Measurements from ENCODE around the gene DPYSL5.
"Not testable (repeated sequence)": the region's sequence is repeated elsewhere in the genome, so short reads cannot be mapped to it uniquely, and the experiment has no call there.

The DPYSL5 gene

DNA sequence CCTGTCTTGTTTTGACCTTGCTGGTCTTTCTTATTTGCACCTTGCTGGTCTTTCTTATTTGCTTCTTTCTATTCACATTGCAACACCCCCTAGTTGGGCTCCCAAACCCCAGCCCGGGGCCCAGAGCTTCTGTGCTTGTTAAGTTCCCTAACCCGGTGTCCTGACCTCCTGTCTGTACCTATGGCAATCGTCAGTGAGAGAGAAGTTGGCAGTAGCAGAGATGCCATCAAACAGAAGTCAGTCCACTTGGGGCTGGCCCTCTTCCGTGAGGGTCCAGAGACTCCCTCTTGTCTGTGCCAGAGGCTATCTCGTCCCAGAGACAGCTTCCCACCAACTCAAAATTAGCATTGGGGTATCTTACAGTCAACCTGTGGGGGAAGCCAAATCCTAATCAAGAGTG, 55.7 kb downstream of the DPYSL5 start:
- DNase-seq: no peak

DNA sequence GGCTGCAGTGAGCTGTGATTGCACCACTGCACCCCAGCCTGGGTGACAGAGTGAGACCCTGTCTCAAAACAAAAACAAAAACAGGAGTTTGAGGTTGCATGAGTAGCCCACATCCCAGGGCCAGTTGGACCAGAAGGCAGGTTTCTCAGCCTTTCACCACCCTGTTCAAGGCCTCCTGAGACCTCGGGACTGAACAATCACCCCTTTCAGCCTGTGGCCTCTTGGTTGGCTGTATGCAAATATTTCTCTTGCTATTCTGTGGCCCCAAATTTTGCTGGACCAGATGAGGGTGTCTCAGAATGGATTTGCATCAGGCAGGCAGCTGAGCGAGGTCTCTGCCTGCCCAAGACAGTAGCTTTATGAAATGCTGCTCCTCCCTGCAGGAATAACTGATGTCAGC, 56.9 kb downstream of the DPYSL5 start:
- DNase-seq: no peak

DNA sequence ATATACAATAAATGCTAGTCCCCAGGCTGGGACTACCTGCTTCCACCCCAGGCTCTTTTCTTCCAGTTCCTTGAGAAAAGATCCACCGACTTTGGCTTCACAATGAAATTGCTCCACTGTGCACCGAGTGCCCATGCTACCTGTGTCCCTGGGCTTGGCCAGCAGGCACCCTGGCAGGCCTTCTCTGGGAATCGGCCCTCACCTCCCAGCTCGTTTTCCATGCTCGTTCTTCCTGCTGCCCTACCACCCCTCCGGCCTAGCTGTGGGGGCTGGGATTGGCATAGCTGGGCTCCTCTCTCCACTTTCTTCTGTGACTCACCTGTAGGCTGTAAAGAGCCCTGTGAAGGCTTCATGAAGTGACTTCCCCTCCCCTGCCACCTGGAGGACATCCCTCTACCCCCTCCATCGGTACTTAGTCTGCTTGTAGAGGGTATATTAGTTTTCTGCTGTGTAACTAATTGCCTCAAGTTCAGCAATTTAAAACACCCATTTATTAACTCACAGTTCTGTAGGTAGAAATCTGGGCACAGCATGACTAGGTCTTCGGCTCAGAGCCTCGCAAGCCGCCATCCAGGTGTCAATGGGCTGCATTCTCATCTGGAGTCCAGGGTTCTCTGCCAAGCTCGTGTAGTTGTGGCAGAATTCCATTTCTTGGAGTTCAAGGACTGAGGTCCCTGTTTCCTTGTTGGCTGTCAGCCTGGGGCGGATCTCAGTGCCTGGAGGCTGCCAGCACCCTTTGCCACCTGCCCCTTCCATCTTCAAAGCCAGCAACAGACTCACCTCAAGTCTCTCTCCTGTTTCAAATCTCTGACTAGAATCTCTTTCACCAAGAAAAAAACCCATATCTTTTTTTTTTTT, 57.6 kb downstream of the DPYSL5 start:
- DNase-seq: no peak

DNA sequence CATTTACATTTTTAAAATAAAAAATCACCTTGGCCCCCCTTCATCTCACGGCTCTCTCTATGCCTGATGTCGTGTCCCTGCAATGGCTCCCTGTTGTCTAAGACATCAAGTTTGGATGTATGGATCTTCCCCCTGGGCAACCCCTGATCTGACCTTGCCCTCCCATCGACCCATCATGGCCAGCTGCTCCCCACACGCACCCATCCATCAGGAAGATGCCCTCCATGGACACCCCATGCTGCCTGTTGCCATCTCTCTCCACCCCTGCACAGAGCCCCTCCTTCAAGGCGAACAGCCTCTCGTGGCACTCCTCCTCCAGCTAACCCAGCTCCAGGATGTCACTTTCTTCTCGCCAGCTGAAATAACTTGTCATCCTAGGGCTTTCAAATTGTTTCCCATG, 59.5 kb downstream of the DPYSL5 start:
- DNase-seq: no peak

DNA sequence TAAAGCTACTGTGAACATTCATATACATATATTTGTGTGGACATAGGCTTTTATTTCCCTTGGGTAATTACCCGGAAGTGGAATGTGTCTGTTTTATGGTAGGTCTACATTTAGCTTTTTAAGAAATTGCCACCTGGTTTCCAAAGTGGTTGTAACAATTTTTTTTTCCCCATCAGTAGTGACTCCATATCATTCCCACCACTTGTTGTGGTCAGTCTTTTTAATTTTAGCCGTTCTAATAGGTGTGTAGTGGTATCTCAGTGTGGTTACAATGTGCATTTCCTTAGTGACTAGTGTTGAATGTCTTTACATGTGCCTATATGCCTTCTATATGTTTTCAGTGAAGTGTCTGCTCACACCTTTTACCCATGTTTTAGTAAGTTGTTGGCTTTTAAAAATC, 62.2 kb downstream of the DPYSL5 start:
- no peak for DNase-seq

DNA sequence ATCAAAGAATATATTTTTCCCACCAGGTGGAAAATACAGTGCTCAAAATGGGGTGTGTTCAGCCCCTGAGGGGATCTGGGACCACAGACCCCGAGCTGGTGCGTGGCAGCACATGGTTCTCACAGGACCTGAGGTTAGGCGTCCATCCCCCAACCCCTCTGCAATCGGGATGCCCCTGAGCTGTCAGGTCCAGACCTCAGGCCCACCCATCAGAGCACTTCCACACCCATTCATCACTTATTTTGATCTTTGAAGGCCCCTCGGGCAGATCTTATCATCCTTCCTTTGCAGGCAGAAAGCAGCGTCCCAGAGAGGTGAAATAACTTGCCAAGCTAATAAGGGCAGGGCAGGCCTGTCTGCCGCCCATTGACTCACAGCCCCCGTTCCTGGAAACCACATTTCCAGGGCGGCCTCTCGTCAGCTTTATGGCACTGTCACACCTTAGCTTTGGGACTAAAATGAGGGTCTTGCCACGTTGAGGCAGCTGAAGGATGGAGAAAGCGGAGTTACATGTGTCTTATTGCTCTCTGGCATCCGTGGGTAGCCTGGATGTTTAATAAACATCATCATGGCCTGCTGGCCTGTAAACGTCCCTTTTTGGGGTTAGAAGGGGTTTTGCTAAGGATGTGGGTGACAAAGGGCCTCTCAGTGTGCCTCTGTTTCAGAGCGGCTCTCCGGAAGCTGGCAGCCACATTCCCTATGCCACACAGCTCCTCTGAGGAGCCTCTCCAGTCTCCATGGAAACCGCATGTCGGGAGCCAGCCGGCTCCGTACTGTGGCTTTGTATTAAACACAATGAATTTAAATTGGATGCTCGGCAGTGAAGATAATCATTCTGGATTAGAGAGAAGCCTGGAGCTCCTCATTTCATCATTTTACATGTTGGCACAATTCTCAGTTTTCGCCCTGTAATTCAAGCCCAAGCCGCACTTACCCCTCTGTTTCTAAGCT, 64.3 kb downstream of the DPYSL5 start:
- DNase-seq: no peak

DNA sequence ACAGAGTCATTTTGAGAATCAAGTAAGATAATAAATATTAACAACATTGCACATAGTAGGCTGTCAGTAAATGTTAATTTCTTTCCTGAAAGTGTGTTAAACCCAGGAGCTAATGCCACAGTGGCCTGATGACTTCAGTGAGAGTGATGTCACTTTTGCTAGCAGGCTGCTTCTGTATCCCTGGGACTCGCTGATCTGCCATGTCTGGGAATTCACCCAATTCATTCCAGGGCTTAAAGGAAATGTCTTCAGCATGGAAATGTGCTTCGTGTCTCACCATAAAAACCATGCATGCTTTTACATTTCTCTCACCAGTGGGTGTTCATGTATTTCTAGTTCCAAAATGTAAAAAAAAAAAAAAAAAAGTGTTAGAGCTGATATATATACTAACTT, 65.7 kb downstream of the DPYSL5 start:
- peak; percentile 26 for DNase-seq

DNA sequence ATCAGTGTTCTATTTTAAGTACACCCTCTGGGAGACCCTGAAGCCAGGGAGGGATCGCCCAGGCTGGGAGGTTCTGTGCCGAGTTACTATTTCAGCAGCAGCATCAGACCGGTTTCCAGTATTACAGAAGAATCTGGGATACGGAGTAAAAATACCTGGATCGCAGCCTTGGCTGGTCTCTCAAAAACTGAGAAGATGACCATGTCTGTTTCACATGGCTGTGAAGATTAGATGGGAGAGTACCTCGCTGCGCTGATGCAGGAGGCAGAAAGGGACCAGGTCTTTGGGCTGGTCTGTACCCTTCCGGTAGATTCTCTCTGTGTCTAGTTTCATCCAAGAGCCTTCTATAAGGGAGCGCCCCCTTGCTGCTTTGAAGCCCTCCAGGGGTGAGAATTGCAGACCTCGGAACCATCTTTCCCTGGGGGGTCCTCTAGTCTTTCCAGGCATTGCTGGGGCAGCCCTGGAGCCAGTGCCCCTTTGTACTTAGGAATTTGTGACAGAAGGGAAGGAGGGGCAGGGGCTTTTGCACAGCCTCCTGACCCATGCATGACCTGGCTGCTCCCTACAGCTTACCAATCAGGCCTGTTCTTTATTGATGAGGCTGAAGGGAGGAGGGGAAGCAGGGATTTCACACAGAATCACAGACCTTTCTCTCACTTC, 66.2 kb downstream of the DPYSL5 start:
- DNase-seq: no peak

DNA sequence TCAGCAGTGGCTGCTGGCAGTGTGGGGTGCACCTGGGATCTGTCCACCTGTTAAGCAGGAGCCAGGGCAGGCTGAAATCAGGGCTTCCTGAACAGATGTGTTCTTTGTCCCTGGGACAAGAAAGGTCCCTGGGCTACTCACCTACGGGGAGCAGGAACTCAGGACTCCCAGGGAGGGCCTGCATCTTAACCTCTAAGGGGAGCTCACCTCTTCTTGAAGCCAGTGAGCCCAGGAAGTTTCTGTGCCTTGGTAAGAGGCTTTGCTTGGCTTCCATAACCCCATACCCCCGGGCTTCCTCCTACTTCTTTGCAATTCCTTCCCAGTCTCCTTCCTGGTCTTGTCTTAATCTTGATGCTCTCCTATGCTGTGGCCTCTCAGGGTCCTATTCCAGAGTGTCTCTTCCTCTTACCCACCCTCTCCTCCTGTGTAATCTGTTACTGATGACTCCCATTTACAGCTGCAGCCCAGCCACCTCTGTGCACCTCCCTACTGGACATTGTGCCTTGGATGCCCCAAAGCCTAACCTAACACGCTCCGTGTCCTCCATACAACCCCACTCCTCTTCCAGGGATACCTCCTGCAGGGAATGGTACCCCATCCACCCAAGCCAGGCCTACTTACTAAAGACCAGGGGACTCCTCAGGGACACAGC, 66.9 kb downstream of the DPYSL5 start:
- DNase-seq: no peak

DNA sequence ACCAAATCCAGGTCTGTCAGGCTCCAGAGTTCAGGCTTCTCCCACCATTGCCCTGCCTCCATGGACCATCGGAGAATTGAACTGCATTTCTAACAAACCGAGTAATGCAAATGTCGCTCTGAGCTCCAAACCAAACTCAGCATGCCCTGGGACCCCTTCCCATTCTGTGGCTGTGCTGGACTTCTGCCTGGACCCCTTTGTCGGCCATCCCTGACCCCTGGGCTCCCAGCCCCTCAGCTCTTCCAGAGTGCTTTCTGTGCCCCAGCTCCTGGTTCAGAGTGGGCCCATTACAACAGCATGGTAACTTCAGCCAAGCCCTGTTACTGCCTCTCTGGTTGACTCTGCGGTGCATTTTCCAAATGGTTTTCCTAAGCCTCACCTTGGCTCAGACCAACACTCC, 67.4 kb downstream of the DPYSL5 start:
- no peak for DNase-seq

DNA sequence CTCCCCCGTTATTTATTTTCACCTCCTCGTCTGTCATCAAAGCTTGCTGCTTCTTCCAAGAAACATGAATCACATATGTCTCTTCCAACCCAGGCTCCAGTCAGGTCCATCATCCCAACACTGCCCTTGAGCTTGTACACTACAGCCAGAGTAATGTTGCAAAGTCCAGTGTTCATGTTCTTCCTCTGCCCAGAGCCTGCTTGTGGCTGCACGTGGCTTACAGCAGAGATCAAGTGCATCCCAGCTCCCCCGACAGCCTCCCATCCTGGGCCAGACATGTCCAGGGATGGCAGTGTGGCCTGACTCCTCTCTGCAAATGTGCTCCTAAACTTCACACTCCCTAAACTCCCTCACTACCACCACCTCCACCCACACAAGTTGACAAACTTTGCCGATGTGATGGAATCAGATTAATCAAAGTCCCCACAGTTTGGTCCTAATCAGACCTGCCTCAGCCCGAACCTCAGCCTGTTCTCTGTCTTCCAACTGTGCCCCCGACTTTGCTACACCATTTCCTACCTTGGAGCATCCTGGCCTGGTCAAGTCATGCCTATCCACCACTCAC, 68.3 kb downstream of the DPYSL5 start:
- DNase-seq: no peak

DNA sequence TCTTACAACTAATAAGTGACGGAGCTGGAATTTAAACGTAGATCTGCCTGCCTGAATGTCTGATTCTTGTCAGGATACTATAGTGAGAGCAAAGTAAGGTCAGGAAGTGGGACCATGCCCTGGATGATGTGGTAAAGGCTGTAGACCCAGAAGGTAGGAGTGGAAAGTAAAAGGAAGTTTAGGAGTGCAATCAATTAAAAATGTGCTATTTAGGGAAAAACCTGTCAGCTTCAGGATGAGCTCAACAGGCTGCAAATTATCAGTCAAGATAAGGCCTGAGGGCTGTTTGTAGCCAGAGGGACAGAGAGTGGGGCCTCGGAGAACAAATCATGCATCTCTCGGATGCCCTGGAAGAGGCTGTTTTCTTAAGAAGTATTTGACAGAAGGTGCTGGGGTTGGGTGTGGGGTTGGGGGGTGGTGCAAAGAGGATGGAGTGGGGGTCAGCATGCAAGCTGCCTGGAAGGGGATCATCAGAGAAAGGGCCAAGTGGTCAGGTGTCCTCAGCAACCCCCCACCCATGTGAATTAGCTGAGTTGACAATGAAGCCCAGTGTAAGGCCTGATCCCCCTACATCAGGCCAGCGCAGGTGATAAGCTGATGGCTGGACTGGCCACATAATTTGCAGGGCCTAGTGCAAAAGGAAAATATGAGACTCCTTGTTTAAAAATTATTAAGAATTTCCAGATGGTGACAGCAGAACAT, 69.4 kb downstream of the DPYSL5 start:
- no peak for DNase-seq

DNA sequence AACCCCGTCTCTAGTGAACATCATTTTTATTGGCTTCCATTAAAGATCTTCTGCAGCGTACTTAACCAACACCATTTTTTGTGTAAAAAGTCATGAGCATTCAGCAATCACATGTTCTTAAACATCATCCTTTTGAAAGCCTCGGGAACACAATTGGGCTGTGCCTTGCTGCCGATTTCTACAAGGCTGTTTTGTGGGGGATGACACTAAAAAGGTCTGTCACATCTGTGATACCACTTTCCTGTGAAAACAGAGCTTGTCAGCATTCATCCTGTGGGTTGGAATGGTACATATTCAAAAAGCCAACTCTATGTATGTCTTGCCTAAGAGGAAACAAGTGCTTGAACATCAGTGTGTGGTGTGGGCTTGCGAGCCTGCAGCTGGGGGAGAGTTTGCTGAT, 73.4 kb downstream of the DPYSL5 start:
- no peak for DNase-seq

DNA sequence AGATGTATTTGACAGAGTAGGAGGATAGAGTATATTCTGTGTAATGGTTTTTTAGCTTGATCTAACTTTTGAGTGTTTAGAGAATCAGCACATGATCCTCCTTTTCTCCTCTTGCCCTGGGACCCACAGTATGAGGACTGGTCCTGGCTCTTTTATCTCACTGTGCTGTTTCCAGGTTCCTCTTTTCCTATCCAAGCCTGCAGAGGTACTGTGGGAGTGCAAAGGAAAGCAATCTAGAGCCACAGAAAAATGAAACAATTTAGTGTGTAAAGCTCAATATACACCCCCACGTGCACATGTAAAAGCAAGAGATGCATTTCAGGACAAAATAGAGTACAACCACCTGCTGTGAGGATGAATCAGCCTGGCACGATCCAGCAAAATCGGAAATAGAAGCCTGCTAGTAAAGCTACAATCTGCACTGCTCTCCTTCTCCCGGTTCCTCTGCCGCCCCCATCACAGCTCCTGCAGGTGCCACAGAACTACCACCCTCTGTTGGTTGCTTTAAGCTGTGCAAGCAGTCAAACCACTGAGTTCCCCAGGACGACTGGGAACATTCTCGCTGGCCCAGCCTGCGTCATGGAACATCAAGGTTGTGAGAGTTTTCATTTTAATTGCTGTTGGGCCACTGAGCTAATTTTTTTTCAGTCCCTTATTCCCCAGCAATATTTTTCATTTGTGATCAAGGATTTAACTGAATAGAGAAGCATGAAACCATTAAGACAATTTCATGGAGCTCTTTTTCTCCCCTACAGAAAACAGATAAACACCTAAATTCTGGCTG, 74.7 kb downstream of the DPYSL5 start:
- DNase-seq: peak; percentile 21

DNA sequence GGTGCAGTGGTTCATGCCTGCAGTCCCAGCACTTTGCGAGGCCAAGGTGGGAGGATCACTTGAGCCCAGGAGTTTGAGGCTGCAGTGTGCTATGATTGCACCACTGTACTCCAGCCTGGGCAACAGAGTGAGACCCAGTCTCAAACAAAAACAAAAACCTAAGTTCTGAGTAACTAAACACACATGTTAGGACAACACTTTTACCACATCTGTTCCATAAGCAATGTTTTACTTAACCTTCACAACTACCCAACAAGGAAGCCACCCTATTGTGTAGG, 75.2 kb downstream of the DPYSL5 start:
- DNase-seq: not testable (repeated sequence)

DNA sequence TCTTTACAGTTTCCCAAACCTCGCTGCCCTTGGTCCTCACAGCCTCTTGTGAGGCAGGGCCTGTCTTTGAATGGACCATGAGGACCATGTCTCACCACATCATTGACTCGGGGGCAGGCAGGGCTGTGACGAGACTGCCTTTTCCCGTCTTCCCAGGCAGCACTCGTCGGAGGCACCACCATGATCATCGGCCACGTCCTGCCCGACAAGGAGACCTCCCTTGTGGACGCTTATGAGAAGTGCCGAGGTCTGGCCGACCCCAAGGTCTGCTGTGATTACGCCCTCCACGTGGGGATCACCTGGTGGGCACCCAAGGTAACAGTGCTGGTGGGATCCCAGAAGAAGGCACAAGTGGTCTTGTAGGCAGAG, 76.8 kb downstream of the DPYSL5 start:
- DNase-seq: no peak

DNA sequence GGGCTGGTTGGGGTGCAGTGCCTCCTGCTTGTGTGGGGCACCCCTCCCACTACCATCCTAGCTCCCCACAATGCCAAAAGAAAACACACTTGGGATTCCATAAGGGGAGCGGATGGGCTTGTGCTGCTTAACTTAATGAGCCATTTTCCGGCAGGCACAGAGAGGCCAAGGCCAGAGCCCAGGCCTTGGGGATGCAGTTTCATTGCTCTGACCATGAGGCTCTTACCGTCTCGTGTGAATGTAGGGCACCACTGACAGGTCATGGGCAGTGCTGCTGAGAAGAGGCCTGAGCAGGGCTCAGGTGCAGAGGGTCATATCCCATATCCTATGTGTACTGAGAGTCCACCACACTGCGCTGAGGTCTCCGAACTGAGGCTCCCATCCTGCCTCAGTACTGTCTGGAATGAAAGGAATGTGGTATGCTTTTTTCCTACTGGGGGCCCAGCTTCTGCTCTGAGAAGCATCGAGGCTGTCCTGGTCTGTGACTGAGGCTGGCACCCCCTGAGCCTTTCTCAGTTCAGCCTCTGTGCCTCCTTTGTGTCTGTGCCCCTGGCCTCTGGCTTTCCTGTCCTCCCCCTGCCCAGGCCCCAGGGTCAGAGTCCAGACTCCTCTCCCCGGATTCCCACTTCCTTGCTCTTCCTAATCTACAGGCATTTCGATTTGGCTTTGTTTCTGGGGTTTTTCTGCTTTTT, 77.3 kb downstream of the DPYSL5 start:
- peak; percentile 44 for DNase-seq

DNA sequence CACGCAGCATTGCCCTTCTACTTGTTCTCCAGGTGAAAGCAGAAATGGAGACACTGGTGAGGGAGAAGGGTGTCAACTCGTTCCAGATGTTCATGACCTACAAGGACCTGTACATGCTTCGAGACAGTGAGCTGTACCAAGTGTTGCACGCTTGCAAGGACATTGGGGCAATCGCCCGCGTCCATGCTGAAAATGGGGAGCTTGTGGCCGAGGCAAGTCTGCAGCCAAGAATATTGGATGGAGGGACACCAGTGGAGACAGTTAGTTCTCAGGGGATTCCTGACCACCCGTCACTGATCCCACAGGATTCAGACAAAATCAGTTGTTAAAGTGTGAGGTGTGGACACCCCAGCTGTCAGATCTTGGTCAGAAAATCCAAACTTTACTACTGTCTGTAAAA, 79.3 kb downstream of the DPYSL5 start:
- DNase-seq: no peak

DNA sequence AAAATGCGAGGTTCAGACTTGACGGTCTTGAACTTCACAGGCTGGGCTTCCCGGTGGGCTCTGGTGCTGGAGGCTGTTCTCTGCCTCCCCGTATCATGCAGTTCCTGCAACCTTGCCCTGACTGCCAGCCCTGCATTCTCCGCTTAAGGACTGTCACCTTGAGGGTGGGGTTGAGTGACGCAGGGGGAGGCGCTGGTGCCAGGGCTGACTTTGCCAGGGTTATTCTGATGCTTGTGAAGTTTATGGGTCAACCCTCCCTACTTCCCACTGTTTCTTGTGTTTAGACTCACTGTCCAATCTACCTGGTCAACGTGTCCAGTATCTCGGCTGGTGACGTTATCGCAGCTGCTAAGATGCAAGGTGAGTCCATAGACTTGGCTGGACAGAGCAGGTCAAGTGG, 85.0 kb downstream of the DPYSL5 start:
- no peak for DNase-seq

DNA sequence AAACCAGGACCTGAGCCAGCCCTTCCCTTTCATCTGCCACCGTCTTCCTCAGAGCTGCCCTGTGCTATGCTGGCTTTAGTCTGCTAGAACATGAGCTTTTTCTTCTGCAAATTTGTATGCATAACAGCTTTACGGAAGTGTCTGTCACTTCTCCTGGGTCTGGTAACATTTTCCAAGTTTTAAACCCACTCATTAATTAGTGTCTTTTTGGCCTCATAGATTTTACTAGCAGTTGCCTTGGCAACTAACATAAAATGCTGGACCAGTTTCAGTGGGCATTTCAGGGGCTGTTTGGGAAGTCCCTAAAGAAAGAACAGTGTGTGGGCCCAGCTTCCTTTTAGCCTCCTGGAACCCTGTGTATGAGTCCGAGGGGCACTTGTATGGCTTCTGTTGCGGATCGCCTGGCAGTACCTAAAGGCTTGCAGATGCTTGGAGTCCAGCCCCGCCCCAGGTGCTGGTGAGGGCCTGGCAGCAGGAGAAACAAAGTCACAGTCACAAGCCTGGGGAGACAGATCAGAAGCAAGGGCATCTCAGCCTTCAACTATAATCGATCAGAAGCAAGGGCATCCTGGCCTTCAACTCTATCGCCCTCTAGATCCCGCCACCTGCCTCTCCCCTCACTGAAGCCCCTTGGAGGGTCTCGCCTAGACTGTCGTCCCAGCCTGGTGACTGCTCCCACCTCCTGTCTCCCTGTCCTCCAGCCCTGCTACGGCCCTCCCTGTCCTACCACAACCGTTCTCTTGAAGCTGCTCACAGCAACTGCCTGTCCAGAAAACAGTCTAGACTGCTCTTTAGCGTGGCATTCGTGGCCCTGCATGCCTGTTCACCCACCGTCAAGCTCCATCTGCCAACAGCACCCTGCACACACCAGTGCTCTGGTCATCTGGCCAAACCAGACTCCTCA, 85.8 kb downstream of the DPYSL5 start:
- no peak for DNase-seq
